K562 (cell line): ENCODE data around the gene C20orf141. TPM values are rescaled to one million over a fixed set of nuclear protein-coding genes. Genes with fewer than 3 reads are reported as not detected.
A peak's percentile ranks its signal among the peaks of the same experiment; 100 is the strongest.

ENCODE experiments used
- BRD4 ChIP-seq: fragments of 200-600 bp; sonication (generic); IDR thresholded peaks from 2 replicates; pipeline ENCODE4 v1.6.1; 2017; ENCODE audit warnings: inconsistent platforms
- E2F6 ChIP-seq, 2 experiments: IDR thresholded peaks; 2 replicates each; pipeline ENCODE4 v1.6.1; 2011; ENCODE audit warnings: borderline replicate concordance in 1 of 2, control low read depth in 1 of 2, low read depth in 1 of 2, low read length in 1 of 2, mild to moderate bottlenecking in 1 of 2, mixed read lengths in 1 of 2, moderate library complexity in 1 of 2; ENCODE audit not compliant: insufficient read depth in 1 of 2, insufficient read length in 1 of 2, poor library complexity in 1 of 2, severe bottlenecking in 1 of 2; ENCODE audit errors: extremely low read depth in 1 of 2
- MBD2 ChIP-seq: sonication (generic); IDR thresholded peaks from 2 replicates; pipeline ENCODE4 v1.6.1; 2016; ENCODE audit warnings: low read depth, borderline replicate concordance
- MXI1 ChIP-seq: IDR thresholded peaks from 2 replicates; pipeline ENCODE4 v1.6.1; 2011; ENCODE audit warnings: low read depth, mild to moderate bottlenecking, improper control_type of control experiment, low read length
- SMAD1 ChIP-seq: fragments of 150-350 bp; IDR thresholded peaks from 2 replicates; pipeline ENCODE4 v1.6.1; 2014; ENCODE audit warnings: low read length, low read depth; ENCODE audit not compliant: partially characterized antibody
- SREBF1 ChIP-seq: fragments of 150-350 bp; IDR thresholded peaks from 2 replicates; pipeline ENCODE4 v1.6.1; 2014; ENCODE audit warnings: antibody characterized with exemption, low read depth, low read length, borderline replicate concordance
- STAT5B ChIP-seq: fragments of 250-450 bp; sonication (Bioruptor Pico); IDR thresholded peaks from 2 replicates; pipeline ENCODE4 v1.8.0; 2021; ENCODE audit warnings: mild to moderate bottlenecking, inconsistent platforms
- ZBTB40 ChIP-seq, 2 experiments: fragments of 450-650 bp in 1 of 2; sonication (generic) in 1 of 2; formaldehyde crosslinking in 1 of 2; IDR thresholded peaks; 2 replicates each; pipeline versions ENCODE4 v1.7.1 to v1.9.0; 2016 to 2022; ENCODE audit warnings: inconsistent platforms in 1 of 2, mild to moderate bottlenecking in 1 of 2, missing genetic modification reagents in 1 of 2
- ZNF347 ChIP-seq: fragments of 450-650 bp; formaldehyde crosslinking; IDR thresholded peaks from 2 replicates; pipeline ENCODE4 v1.4.0; 2020; ENCODE audit warnings: low read depth, mild to moderate bottlenecking, moderate library complexity
- ZNF561 ChIP-seq: fragments of 450-650 bp; formaldehyde crosslinking; conservative IDR thresholded peaks from 2 replicates; pipeline ENCODE4 v1.4.0; 2020; ENCODE audit warnings: mild to moderate bottlenecking, moderate library complexity
- polyA plus RNA-seq, 8 experiments: library from polyadenylated mRNA; depleted of rRNA in 4 of 8; stranded (reverse) in 5 of 8; unstranded in 3 of 8; fragments of >200 nt; fragmentation: Nextera tagmentation in 2 of 8; fragmentation: Illumina TruSeq in 1 of 8; extraction: Ambion mirVana in 2 of 8; extraction: Trizol in 1 of 8; gene quantifications; 2 replicates each; pipeline versions ENCODE4 v1.2.1 to v1.2.3, GENCODE V29; 2011 to 2014; ENCODE audit warnings: inconsistent platforms in 1 of 8, missing spikeins in 1 of 8
- total RNA-seq, 7 experiments: library from RNA; depleted of rRNA in 6 of 7; stranded (reverse); fragments of >200 nt in 6 of 7; fragmentation: Illumina TruSeq in 2 of 7; extraction: Trizol in 2 of 7; gene quantifications; 2 replicates each; pipeline versions ENCODE4 v1.2.1 to v1.2.3, GENCODE V29; 2011 to 2021; ENCODE audit warnings: low replicate concordance in 1 of 7
- TF ChIP-seq, protein P1 (sequence below): fragments of 450-650 bp; IDR thresholded peaks from 2 replicates; pipeline ENCODE4 v1.6.1; 2014; ENCODE audit warnings: low read depth, mild to moderate bottlenecking, moderate library complexity, borderline replicate concordance
- TF ChIP-seq, protein P2 (sequence below): fragments of 450-650 bp; IDR thresholded peaks from one replicate; pipeline ENCODE4 v1.6.1; 2018; ENCODE audit warnings: mild to moderate bottlenecking, moderate library complexity; ENCODE audit not compliant: partially characterized antibody

The C20orf141 gene
- total and polyA plus RNA-seq, 9 of the 15 experiments (the other 6 are each of a cell fraction or from before 2014, with no cell fraction given): not detected

DNA sequence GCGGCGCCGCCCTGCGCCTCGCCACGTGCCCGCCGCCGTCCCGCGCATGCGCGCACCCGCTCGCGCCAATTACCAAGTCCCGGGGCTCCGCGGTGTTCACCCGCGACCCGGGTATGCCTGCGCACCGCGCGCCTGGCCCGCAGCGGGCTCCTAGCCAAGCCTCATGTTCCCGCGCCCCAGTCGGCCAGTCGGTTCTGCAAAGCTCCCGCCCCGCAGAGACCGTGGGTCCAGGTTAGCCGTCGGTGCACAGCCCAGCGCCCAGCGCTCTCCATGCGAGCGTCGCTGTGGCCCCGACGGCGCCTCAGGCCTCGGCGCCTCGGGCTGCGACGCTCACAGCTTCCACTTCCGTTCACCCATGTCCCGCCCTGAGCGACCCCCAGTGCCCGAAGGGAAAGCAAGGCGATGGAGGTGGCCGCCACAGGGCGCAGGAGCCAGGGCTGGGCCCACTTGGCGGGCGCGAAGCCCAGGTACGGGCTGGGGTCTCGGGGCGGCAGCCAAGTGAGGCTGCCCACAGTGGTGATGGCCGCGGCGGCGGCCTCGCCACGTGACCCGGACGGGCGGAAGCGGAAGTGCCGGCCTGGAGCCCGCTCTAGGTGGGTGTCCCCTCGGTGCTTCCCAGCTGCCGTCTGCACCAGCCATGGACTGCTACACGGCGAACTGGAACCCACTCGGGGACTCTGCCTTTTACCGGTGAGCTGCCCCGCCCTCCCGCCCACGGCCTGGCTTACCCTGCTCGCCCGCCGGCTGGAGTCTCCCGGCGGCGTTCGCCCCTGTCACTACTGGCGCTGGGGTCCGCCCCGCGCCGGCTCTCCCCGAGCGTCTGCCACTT is 25.6 kb downstream of the C20orf141 start, which contains the start of the genes PCED1A and VPS16 (continued):
- peak; percentile 95 for TF ChIP-seq ZBTB40 (IDR thresholded peaks at IDR 0.05)
- TF ChIP-seq ZBTB40 (CRISPR knock-in tag; IDR thresholded peaks at IDR 0.05): no peak
- TF ChIP-seq, protein P1, sequence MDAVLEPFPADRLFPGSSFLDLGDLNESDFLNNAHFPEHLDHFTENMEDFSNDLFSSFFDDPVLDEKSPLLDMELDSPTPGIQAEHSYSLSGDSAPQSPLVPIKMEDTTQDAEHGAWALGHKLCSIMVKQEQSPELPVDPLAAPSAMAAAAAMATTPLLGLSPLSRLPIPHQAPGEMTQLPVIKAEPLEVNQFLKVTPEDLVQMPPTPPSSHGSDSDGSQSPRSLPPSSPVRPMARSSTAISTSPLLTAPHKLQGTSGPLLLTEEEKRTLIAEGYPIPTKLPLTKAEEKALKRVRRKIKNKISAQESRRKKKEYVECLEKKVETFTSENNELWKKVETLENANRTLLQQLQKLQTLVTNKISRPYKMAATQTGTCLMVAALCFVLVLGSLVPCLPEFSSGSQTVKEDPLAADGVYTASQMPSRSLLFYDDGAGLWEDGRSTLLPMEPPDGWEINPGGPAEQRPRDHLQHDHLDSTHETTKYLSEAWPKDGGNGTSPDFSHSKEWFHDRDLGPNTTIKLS: no peak
- TF ChIP-seq MXI1: no peak
- peak; percentile 72 for TF ChIP-seq E2F6 (IDR thresholded peaks at IDR 0.05; ENCODE audit: borderline replicate concordance in 1 of 2, extremely low read depth in 1 of 2, insufficient read depth in 1 of 2, insufficient read length in 1 of 2, low read depth in 1 of 2, low read length in 1 of 2, poor library complexity in 1 of 2, severe bottlenecking in 1 of 2)
- TF ChIP-seq SMAD1: no peak
- no peak for TF ChIP-seq ZNF561
- TF ChIP-seq MBD2: peak; percentile 22; the same call in 1 of the 2 replicates
- TF ChIP-seq, protein P2, sequence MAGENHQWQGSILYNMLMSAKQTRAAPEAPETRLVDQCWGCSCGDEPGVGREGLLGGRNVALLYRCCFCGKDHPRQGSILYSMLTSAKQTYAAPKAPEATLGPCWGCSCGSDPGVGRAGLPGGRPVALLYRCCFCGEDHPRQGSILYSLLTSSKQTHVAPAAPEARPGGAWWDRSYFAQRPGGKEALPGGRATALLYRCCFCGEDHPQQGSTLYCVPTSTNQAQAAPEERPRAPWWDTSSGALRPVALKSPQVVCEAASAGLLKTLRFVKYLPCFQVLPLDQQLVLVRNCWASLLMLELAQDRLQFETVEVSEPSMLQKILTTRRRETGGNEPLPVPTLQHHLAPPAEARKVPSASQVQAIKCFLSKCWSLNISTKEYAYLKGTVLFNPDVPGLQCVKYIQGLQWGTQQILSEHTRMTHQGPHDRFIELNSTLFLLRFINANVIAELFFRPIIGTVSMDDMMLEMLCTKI: no peak
- TF ChIP-seq SREBF1: no peak
- TF ChIP-seq STAT5B (CRISPR knock-in tag): no peak
- TF ChIP-seq ZNF347 (CRISPR knock-in tag): no peak
- TF ChIP-seq BRD4: 0 out of 2 replicates have a peak, but pooled peaks have one; percentile 39
